ENCODE data around the gene FBXW11. TPM values are rescaled to one million over a fixed set of nuclear protein-coding genes. Genes with fewer than 3 reads are reported as not detected.

The FBXW11 gene
- total and polyA plus RNA-seq, 12 donors, result 6.8 to 89.0 (median 60.3) TPM

GRCh38 chr5:171914726-171915338 is 91.6 kb downstream of the FBXW11 start:
- Histone ChIP-seq H3K36me3 (replicated peaks in 1 of 2) (peaks cover 0 to 4% of the 10 kb centered on the region in 2 donors), H3K27me3 (no peaks in the 10 kb centered on the region), H3K4me3 (no peak overlapping the region), H3K9me3 (replicated peaks in 1 of 3) (no peaks in the 10 kb centered on the region), H3K4me1 (replicated peaks in 1 of 2) (peaks cover 0 to 32% of the 10 kb centered on the region in 2 donors), H3K27ac (no peak overlapping the region)
- intact Hi-C loops (cut with DNase I), result loop anchor here in 1 of 2 donors (10.0 kb wide), 2 partner anchors 90 to 130 kb away; partner anchors contain the start of gene FBXW11
- 90 to 94% (median 92%) methylated on average over 5 of the region's 5 CpGs for WGBS, 4 donors
- no peak for DNase-seq
- no peak for TF ChIP-seq CTCF (IDR thresholded peaks at IDR 0.05)
- no peak for TF ChIP-seq POLR2A (IDR thresholded peaks at IDR 0.05)

GRCh38 chr5:171913987-171914273 is 92.5 kb downstream of the FBXW11 start:
- intact Hi-C loops (cut with DNase I), result loop anchor here (2.0 to 10.0 kb wide), 3 partner anchors 91 to 131 kb away; partner anchors contain the start of gene FBXW11 (in 1 of the 2)
- no peak for DNase-seq
- H3K27me3 ChIP-seq, result no peaks in the 10 kb centered on the region
- H3K4me3 ChIP-seq, result no peak overlapping the region
- H3K9me3 ChIP-seq (replicated peaks in 1 of 3), result no peaks in the 10 kb centered on the region
- no peak overlapping the region for H3K27ac ChIP-seq
- H3K36me3 ChIP-seq (replicated peaks in 1 of 2), result peaks cover 0 to 4% of the 10 kb centered on the region in 2 donors
- TF ChIP-seq CTCF (IDR thresholded peaks at IDR 0.05) (no peak), POLR2A (IDR thresholded peaks at IDR 0.05) (no peak)
- H3K4me1 ChIP-seq (replicated peaks in 1 of 2), result peaks cover 0 to 32% of the 10 kb centered on the region in 2 donors

- DNase-seq, result no peak
- no peak for TF ChIP-seq CTCF (IDR thresholded peaks at IDR 0.05)
- no peak for TF ChIP-seq POLR2A (IDR thresholded peaks at IDR 0.05)
- Histone ChIP-seq H3K27ac (no peak overlapping the region), H3K9me3 (replicated peaks in 1 of 3) (no peaks in the 10 kb centered on the region), H3K4me3 (no peak overlapping the region), H3K27me3 (no peaks in the 10 kb centered on the region), H3K4me1 (replicated peaks in 1 of 2) (peaks cover 0 to 27% of the 10 kb centered on the region in 2 donors), H3K36me3 (replicated peaks in 1 of 2) (peaks cover 0 to 4% of the 10 kb centered on the region in 2 donors)
- intact Hi-C loops (cut with DNase I), result loop anchor here in 1 of 2 donors (10.0 kb wide), 2 partner anchors 94 to 134 kb away; partner anchors contain the start of gene FBXW11
- WGBS, 4 donors, result 73 to 84% (median 80%) methylated on average over 2 of the region's 2 CpGs
Observed at GRCh38 chr5:171911152-171911551, 95.3 kb downstream of the FBXW11 start.

GRCh38 chr5:171908638-171909037 is 97.8 kb downstream of the FBXW11 start:
- no peak for DNase-seq
- Histone ChIP-seq H3K27me3 (no peaks in the 10 kb centered on the region), H3K9me3 (replicated peaks in 1 of 3) (no peaks in the 10 kb centered on the region), H3K4me1 (replicated peaks in 1 of 2) (peaks cover 0 to 20% of the 10 kb centered on the region in 2 donors), H3K4me3 (no peak overlapping the region), H3K36me3 (replicated peaks in 1 of 2) (peaks cover 0 to 4% of the 10 kb centered on the region in 2 donors), H3K27ac (no peak overlapping the region)
- WGBS, 4 donors, result 76 to 88% (median 84%) methylated on average over 3 of the region's 3 CpGs
- intact Hi-C loops (cut with DNase I), result loop anchor here in 1 of 2 donors (5.0 kb wide), 1 partner anchor 329 kb away; no protein-coding TSS in a partner anchor
- TF ChIP-seq POLR2A (IDR thresholded peaks at IDR 0.05) (no peak), CTCF (IDR thresholded peaks at IDR 0.05) (no peak)

Measured in adrenal gland (tissue), 12 donors.